ENCODE measurements around the gene CTNNA2.

CTNNA2 gene

DNA sequence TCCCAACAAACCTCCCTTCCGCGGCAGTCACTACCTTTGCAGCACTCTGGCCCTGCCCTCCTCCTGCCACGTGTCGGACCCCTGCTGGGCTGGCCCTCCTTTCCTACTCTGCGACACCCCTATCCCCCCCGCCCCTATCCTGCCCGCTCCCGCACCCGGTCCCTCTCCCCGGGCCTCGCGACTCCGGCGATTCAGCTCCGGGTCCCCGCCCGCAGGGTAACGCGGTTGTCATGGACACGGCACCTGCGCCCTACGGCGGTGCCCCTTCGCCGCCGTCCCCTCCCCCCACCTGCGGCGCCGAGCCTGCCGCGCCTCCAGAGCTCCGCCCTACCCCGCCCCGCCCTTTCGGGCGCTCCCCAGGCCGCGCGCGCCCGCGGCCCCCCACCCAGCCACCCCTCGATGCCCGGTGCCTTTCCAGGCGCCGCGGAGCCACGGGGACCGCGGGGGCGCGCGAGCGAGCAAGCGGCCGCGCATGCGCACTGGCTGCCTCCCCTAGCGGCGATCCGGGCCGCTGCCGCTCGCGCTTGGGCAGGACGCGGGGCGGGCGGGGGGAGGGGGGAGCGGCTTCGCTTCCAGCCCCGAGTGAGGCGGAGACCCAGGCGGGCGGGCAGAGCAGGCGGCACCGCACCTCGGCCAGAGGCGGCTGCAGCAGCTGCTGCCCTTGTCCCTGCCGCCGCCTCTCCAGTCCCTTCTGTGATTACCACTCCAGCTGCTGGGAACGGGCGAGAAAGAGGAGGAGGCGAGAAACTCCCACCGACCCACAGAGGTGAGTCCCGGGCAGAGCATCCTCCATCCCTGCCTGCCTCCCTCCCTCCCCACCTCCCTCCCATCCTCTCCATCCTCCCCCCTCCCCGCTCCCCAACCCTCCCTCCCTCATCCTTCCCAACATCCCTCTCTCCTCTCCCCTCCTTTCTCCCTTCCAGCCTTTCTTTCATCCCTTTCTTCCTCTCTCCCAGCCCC, at the start of gene CTNNA2:
Gene CTNNA2, plus strand, starts transcription at position 610 of the 960 bp plus-strand sequence.
- no peak for DNase-seq

DNA sequence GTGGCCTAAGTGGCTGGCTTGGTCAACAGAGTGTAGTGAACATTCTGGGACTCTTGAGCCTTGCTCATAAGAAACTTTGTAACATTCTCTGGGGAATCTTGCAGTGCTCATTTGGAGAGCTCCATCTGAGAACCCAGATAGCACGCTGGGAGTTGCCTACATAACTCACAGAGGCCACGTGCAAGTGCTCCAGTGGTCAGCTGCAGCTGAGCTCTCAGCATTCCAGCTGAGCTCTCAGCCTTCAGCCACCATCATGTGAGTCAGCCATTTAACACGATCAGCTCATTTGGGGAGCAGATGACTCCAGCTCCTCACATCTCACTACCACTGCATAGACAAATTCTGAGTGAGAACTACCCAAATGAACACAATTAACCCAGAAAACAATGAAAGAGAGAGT, 25.5 kb upstream of the CTNNA2 start:
- DNase-seq = no peak

DNA sequence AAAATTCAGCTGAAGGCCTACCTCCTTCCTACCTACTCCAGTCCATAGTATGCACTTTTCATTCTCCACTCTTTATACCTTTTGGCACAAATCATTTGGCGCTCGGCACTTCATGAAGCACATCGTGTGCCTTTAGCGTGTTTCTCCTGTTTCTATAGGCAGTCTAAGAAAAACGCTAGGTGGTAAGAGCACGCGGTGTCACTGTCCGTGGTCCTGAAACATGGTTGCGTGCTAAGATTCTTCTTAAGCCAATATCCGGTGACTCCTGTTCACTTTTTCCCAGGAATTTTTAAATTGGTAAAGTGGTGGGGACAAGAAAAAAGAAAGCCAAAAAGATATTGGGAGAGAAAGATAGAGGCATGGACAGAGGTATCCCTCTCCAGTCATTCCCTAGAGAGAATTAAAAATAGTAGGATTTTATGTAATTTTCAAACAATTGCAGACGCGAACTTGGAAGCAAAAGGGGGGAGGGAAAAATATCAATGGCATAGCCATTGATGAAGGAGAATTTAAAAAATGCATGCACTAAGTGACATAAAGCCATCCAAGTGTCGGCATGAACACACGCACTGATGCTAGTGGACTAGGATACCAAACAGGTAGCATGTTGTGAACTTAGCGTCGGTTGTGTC, 1.4 kb upstream of the CTNNA2 start:
- no peak for DNase-seq

DNA sequence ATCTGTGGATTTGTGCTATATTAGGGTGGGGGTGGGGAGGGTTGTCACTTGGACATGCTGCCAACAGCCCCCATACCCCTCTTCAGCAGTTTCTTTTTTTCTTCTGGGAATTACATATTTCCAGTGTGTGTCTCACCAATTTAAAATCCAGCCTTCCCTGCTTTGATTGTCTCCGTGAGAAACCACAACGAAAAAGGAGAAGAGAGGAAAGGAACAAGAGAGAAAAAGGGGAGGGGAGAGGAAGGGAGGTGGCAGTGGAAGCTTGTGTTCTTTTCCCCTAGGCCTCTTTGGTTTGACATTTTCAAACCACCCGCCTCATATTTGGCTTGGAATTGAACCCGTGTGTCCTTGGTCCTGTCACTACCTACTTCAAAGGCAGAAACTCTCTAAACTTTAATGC, 860 bp downstream of the CTNNA2 start:
- DNase-seq = no peak

DNA sequence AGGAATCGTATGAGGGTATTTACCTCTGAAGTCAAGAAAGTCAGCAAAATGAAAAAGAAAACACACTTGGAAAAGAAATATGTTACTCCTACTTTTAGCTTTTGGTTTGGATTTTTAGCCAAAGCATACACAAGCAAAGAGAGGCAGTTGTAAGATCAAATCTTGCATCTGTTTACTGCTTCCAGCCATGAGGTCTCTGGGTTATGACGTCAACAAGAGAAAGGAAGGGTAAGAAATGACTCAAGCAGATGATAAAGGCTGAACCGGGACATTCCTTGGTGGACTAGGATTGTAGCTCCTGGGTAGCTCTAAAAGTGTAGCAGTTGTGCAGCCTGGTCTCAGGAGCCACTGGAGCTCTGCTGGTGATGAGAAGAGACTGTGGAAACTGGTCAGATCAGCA, 16.8 kb downstream of the CTNNA2 start:
- no peak for DNase-seq

DNA sequence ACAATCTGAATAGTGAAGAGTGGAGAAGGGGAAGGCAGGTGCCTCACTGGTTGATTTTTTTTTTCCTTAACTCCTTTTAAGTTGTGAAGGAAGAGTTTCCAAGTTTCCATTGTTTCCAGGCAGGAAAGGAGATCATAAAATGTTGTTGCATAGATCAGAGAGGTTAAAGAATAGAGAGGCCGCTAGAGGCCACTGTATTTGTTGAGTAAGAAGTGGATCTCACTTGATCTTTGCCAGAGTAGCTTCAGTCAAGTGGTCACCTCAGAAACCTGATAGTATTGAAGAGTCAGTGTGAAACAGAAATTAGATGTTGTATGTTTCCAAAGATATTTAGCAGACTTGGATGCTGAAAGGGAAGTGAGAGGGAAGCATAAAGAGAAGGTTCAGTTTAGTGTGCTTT, 17.6 kb downstream of the CTNNA2 start:
- no peak for DNase-seq

DNA sequence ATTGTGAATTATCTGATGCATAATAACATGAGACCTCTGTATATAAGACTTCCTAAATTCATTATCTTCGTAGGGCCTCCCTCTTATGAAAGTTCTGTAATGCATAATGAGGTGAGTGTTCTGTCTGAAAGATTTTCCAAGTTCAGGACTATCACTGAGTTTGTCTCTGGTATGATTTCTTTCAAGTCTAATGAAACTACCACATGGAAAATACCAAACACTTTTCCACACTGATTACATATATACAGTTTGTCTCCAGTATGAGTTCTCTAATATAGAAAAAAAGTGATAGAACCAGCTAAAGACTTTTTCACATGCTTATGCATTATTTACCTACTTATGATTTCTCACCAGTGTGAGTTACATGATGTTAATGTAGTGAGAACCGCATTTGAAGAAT, 34.7 kb downstream of the CTNNA2 start:
- no peak for DNase-seq

DNA sequence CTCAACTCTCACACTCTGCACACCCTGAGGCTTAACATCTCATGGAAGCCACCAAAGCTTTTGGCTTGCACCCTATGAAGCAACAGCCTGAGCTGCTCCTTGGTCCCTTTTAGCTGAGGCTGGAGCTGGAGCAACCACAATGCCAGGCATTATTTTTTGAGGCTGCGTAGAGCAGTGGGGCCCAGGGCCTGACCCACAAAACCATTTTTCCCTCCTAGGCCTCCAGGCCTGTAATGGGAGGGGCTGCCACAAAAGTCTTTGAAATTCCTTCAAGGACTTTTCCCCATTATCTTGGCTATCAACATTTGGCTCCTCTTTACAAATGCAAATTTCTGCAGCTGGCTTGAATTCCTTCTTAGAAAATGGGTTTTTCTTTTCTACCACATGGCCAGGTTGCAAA, 39.8 kb downstream of the CTNNA2 start:
- DNase-seq = no peak

DNA sequence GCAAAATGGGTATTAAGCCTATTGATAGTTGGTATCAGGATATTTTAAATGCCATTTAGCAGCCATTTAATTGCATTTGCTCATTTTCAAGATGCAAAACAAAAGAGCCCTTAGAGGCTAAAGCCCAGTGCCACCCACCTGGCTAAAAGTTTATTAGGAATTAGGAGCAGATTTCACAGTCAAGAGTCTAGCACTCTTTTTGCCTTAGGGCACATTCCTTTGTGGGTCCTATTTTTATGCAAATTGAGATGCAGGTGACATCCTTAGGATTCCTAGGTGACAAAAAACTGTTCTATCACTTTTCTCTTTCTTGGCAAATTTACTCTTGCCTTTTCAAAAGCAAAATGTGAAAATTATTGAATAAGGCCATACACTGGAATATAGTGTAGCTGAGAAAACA, 42.0 kb downstream of the CTNNA2 start:
- DNase-seq = no peak

DNA sequence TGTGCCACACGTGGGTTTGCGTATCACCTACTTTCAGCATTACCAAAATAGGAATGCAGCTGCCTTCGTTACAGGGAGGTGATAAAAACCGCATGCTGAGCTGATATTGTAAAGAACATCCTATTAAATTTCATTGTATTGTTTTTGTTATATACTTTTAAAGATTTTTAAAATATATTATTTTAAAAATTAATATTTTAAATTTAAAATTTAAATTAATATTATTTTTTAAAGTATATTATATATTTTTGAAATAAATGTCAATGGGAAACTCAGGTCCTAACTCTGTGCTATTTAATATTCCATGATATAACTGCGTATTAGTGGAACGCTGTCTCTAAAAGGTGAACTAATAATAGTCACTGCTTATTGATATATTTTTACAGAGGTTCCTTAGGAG, 51.2 kb downstream of the CTNNA2 start:
- DNase-seq = no peak

DNA sequence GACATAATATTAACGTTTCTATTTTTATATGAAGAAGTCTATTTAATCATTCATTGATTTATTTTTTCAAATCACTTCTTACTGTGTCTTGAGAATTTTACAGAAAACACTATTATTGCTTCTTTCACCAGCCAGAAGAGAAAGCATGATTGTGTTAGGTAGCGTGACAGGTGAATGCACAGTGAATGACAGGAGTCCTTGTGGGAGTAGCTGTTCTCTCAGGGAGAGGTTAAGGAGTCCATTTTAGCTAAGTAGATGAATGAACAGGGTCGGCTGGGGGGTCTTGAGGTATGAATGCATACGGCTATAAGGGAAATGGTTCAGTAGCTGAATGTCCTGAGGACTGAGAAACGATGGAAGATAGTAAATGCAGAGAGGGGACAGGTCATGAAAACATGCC, 56.2 kb downstream of the CTNNA2 start:
- DNase-seq = no peak

DNA sequence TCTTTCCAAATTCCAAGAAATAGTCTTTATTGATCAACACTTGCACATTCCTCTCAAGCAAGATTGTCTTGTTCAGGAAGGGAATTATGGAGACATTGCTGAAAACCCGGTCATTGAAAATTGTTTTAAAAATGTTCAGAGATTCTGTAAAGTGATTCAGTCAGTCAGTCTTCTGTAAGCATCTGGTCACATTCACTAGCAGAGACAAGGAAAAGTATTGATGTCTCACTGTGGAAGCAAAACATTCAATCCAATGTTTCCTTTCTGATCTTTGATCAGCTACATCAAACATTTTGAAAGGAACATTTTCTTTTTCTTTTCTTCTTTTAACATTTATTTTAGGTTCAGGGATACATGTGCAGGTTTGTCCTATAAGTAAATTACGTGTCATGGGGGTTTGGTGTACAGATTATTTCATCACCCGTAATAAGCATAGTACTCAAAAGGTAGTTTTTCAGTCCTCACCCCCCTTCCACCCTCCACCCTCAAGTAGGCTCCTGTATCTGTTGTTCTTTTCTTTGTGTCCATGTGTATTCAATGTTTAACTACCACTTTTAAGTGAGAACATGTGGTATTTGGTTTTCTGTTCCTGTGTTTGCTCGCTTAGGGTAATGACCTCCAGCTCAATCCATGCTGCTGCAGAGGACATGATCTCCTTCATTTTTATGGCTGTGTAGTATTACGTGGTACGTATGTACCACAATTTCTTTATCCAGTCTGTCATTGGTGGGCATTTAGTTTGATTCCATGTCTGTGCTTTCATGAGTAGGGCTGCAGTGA, 61.2 kb downstream of the CTNNA2 start:
- DNase-seq = no peak

DNA sequence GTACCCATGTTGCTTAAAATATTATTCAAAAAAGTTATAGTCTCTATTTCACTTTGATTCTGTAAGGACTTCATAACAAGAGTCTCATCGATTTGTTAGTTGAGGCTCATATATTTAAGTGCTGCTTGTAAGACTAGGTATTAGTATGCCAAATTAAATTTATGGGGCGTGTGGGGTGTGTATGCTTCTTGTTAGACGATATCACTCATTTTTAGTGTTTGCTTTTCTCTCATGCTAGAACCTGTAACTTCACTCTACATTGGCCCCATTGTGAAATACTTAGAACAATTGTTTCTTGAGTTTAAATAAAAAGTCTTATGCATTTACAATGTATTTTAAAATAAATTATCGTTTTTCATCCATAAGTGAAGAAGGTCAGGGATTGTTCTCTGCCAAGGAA, 63.6 kb downstream of the CTNNA2 start:
- no peak for DNase-seq

DNA sequence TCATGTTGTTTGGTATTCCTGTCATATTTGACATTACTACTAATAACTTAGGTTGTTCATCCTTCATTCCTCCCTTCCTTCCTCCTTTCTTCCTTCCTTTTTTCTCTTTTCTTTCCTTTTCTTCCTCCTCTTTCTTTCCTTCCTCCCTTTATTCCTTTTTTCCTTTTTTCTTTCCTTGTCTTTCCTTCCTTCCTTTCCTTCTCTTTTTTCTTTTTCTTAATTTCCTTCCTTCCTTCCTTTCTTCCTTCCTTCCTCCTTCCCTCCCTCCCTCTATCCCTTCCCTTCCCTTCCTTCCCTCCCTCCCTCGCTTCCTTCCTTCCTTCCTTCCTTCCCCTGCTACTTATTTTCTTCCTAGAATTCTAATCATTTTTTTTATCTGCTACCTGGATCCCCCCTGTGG, 66.1 kb downstream of the CTNNA2 start:
- DNase-seq = no peak

DNA sequence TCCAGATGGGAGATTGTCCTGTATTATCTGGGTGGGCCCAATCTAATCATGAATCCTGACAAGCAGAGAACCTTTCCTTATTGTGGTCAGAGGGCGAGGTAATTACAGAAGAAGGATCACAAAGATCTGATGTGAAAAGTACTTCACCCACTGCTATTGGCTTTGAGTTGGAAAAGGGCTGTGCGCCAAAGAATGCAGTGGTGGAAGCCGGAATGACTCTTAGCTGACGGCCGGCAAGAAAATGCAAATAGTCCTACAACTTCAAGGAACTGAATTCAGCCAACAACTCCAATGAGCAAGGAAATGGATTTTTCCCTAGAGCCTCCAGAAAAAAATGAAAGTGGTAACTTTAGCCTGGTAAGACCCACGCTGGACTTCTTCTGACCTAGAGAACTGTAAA, 67.3 kb downstream of the CTNNA2 start:
- no peak for DNase-seq

DNA sequence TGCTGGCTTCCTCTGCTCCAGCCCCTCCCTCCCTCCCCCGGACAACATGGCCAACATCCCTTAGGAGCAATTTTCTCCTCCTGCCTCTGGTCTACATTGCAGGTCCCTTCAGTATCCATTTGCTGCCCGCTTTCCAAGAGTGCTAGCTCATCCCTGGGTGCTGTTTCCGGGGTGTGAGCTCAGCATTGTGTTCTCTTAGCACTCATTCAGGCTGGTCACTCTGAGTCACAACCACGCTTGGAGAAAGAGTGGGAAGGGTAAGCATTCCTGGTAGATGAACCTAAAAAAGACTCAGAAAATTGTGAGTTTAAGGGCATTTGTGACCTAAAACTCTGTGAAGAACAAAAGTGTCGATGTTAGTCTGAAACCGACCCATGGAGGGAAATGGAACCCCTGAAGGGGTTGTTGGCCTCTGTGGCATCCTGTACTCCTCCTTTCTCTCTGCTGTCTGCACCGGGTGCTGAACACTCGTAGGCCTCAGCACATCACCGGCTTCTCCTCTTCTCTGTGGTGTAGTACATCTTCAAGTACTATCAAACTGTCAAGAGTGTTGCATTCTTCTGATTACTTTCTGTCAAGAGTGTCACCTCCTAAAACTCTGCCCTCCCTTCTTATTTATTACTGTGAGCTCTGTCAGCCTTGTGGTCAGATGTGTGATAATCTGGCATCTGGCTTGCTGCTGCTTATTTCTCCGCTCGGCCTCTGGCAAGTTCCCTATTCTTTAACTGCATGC, 73.0 kb downstream of the CTNNA2 start:
- no peak for DNase-seq

DNA sequence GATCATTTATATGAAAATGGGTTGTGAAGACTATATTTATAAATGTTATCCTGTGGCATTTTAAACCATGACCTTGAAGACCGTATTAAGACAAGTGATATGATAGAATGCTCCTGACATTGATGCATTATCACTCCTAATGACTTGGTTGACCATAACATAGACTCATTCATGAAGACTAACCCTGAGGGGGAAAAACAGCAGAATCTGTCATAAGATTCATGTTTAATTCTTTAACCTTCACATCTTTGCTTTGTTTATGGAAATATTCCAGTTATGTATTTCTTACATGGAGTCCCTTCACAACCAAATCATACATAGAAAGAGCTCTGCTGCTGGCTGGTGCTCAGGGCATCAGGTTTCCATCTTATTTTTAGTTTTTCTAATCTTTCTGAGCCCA, 78.4 kb downstream of the CTNNA2 start:
- DNase-seq = no peak

DNA sequence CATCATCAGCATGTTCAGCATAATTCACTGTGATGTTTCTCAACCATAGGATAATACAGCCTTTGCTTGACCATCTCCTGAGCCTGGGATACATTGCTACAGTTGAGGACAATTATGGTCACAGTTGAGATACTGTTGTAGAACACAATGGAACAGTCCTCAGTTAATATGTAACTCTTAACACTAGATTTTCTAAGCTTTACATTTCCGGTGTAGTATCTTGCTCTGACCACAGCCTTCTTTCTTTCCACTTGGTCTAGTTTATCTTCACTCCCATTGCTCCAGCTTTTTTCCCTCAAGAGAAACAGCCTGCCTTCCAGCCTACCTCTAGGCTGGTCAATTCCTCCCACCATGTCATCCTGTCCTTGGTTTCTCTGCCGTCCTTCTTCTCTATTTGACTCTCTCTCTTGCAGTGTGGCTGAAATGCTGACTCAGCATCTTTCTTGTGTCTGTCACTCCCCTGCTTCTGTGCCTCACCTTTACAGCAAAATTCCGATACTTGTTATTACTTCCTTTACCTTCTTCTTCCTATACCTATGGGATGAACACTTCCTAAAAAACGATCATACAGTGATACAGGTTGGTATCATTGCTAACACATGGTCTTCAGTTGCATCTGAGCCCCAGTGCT, 80.5 kb downstream of the CTNNA2 start:
- no peak for DNase-seq

DNA sequence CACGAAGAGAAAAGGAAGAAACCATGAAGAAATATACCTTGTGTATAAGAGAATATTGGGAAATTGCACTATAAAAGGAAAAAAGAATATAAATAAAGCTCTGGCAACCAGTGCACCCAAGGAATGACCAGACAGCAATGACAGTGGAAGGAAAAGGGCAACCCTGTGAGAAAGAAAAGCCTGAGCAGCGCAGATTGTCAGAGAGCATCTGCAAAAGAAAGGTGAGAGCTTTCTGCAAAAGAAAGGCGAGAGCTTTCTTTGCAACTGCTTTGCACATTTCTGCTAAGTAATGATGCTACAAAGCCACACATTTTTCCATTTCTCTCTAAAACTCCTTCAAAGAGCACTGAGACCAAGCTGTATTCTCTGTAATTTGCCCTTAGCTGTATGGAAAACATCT, 83.6 kb downstream of the CTNNA2 start:
- DNase-seq = no peak

DNA sequence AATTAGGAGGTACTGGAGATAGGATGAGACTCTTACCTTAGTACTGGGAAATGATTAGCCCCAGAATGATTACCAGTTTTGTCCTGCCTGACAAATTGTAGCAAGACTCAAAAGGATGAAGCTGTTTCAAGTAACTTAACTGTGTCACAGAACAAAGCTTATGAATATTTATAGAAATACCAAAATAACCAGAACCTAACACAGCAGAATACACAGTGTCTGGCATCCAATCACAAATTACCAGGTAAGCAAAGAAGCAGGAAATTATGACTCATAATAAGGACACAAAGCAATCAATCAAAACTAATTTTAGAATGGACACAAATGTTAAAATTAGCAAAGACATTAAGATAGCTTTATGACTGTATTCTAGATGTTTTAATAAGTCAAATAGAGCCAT, 91.9 kb downstream of the CTNNA2 start:
- DNase-seq = no peak

DNA sequence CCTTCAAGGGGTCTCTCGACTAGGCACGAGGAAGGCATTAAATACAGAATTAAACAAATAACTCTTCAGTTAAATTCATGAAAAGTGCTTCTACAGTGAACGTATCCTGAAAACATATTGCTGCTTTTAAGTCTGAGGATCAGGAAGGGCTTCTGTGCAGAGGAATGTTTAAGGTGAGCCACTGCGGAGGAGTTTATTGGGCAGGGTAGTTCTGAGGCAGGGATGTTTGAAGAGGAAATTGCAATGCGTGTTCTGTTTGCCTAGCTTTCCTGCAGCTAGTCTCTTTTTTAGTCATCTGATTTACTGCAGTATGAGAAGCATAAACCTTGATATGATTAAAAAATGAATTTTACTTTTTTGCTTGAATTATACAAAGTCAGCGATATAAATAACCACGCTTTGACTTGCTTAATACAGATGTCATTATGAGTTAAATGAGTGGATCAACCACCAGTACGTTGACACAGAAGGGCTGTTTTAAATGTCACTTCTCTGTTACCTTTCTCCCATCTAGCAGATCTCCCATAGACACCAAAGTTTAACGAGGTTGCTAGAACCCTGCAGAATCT, 98.7 kb downstream of the CTNNA2 start:
- no peak for DNase-seq

DNA sequence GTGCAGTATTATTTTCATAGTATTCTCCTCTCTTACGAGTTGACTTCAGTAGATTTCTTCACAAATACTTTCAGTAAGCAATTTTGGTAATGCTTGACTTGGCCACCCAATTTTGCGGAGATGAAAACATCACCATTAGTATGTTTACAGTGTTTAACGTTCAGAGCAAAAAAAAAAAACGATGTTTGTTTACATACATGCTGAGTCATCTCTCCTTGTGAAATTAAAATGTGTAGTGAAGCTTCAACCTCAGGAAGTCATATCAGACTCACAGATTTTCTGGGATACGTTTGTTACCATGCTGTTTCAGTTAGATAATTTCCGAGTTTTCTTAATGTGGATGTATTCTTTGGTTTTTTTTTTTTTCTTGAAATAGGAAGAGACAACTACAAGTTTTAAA, 100.1 kb downstream of the CTNNA2 start:
- no peak for DNase-seq
